Erythroblast (primary cell): ENCODE results near the gene G2E3.

Experiments used
- GATA1 ChIP-seq: IDR thresholded peaks from 2 replicates; pipeline ENCODE4 v1.6.1; 2011; ENCODE audit warnings: low read depth, mild to moderate bottlenecking, control low read depth, low read length, moderate library complexity
- POLR2A ChIP-seq: IDR thresholded peaks from 2 replicates; pipeline ENCODE4 v1.6.1; 2011; ENCODE audit warnings: mild to moderate bottlenecking, low read length

DNA sequence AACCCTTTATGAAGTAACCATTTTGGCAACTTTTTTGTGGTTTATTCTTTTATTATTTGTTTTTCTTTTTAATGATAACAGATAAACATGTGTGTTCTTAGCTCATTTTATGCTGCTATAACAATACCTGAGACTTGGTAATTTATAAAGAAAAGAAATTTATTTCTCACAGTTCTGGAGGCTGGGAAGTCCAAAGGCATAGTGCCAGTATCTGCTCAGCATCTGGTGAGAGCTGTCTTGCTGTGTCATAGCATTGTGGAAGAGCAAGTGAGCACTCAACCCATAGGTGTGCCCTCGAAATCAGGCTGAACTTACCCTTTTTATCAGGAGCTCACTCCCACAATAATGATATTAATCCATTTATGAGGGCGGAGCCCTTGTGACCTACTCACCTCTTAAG, 55.2 kb downstream of the G2E3 start:
- TF ChIP-seq GATA1 (no peak), POLR2A (no peak)
